Endodermal cell (in vitro differentiated cells): ENCODE measurements around the gene POLE. TPM values are rescaled to one million over a fixed set of nuclear protein-coding genes. Genes with fewer than 3 reads are reported as not detected.
"Not testable (repeated sequence)": the region's sequence is repeated elsewhere in the genome, so short reads cannot be mapped to it uniquely, and the experiment has no call there.

ENCODE experiments used
- DNase-seq: peaks from one replicate; pipeline ENCODE4 v3.0.0-alpha.2; 2017
- H3K27ac ChIP-seq: 2 replicates; pipeline ENCODE4 v1.5.1; 2013; ENCODE audit warnings: mild to moderate bottlenecking, low read depth, low read length, moderate library complexity
- H3K27me3 ChIP-seq: 2 replicates; pipeline ENCODE4 v1.6.1; 2013; ENCODE audit warnings: mild to moderate bottlenecking, low read length, moderate library complexity; ENCODE audit not compliant: insufficient read depth, control insufficient read depth, poor library complexity, severe bottlenecking
- H3K36me3 ChIP-seq: 2 replicates; pipeline ENCODE4 v1.7.0; 2013; ENCODE audit warnings: mild to moderate bottlenecking, low read length, moderate library complexity; ENCODE audit not compliant: control insufficient read depth, insufficient read depth
- H3K4me1 ChIP-seq: one replicate; pipeline ENCODE4 v1.7.0; 2013; ENCODE audit warnings: low read length; ENCODE audit not compliant: control insufficient read depth, insufficient read depth
- H3K4me3 ChIP-seq: 2 replicates; pipeline ENCODE4 v1.5.1; 2013; ENCODE audit warnings: mild to moderate bottlenecking, low read length, moderate library complexity
- H3K9ac ChIP-seq: 2 replicates; pipeline ENCODE4 v1.6.1; 2013; ENCODE audit warnings: mild to moderate bottlenecking, low read length, moderate library complexity; ENCODE audit not compliant: poor library complexity, severe bottlenecking; ENCODE audit errors: extremely low read depth
- H3K9me3 ChIP-seq: 2 replicates; pipeline ENCODE4 v1.6.1; 2013; ENCODE audit warnings: mild to moderate bottlenecking, low read length, moderate library complexity; ENCODE audit not compliant: control insufficient read depth
- H3K27ac Mint-ChIP-seq: 2 replicates; pipeline ENCODE4 v1.8.0; 2020; ENCODE audit warnings: mixed read lengths
- H3K27me3 Mint-ChIP-seq: 2 replicates; pipeline ENCODE4 v1.8.0; 2021; ENCODE audit warnings: mild to moderate bottlenecking, mixed read lengths; ENCODE audit not compliant: insufficient read depth
- H3K36me3 Mint-ChIP-seq: 2 replicates; pipeline ENCODE4 v1.8.0; 2020; ENCODE audit warnings: low read depth, mixed read lengths
- H3K4me1 Mint-ChIP-seq: 2 replicates; pipeline ENCODE4 v1.8.0; 2020; ENCODE audit warnings: mixed read lengths
- H3K4me3 Mint-ChIP-seq: 2 replicates; pipeline ENCODE4 v1.8.0; 2020; ENCODE audit warnings: mild to moderate bottlenecking, moderate library complexity, mixed read lengths
- H3K9me3 Mint-ChIP-seq: 2 replicates; pipeline ENCODE4 v1.8.0; 2020; ENCODE audit warnings: mild to moderate bottlenecking, mixed read lengths
- CTCF ChIP-seq: fragments of 200-600 bp; sonication (generic); conservative IDR thresholded peaks from 2 replicates; pipeline ENCODE4 v1.5.0; 2021; ENCODE audit warnings: antibody characterized with exemption, mild to moderate bottlenecking
- WGBS, 2 experiments: methylation state at CpG; one replicate each; pipeline versions ENCODE4 v1.1.5 to v1.1.7; 2013; ENCODE audit warnings: missing lambda C conversion rate in 2 of 2, mixed read lengths in 1 of 2; ENCODE audit not compliant: insufficient coverage in 1 of 2, insufficient read length in 1 of 2; 5-methylcytosine and 5-hydroxymethylcytosine counted together
- total RNA-seq, 2 donors: library from RNA; stranded (reverse); fragmentation: NEBNext Ultra II Directional in 1 of 2; extraction: Animal tissue kit (Norgen Biotek cat#: 25700) in 1 of 2; gene quantifications; 2 replicates in 1 of 2; 3 replicates in 1 of 2; pipeline ENCODE4 v1.2.1, GENCODE V29; 2021

POLE gene
- total RNA-seq, 2 donors from 2014 or later: 165 to 212 TPM

GRCh38 chr12:132695431-132695830 lies 8.3 kb upstream of the POLE start:
- no peaks in the 10 kb centered on the region for H3K27me3 Mint-ChIP-seq
- H3K9me3 Mint-ChIP-seq: no peaks in the 10 kb centered on the region
- no peaks in the 10 kb centered on the region for H3K9me3 ChIP-seq
- no peaks in the 10 kb centered on the region for H3K4me1 Mint-ChIP-seq
- no peak overlapping the region for H3K9ac ChIP-seq
- H3K36me3 Mint-ChIP-seq: peaks cover 49% of the 10 kb centered on the region
- H3K27me3 ChIP-seq: no peaks in the 10 kb centered on the region
- H3K4me1 ChIP-seq: no peaks in the 10 kb centered on the region
- DNase-seq: no peak
- H3K4me3 Mint-ChIP-seq: no peak overlapping the region
- no peak overlapping the region for H3K27ac ChIP-seq
- H3K27ac Mint-ChIP-seq: peak overlapping the region; percentile 35
- TF ChIP-seq CTCF: no peak
- no peak overlapping the region for H3K4me3 ChIP-seq
- WGBS, 2 experiments: 97% methylated on average over 11 to 12 of the region's 12 CpGs
- H3K36me3 ChIP-seq: peaks cover 53% of the 10 kb centered on the region

- H3K27ac ChIP-seq, DNase-seq, H3K9me3 Mint-ChIP-seq, H3K9me3 ChIP-seq, H3K27me3 Mint-ChIP-seq, H3K9ac ChIP-seq, H3K4me1 Mint-ChIP-seq, H3K4me3 ChIP-seq, H3K4me3 Mint-ChIP-seq, H3K4me1 ChIP-seq, H3K27me3 ChIP-seq: not testable (repeated sequence)
- 90 to 96% methylated on average over 3 of the region's 3 CpGs for WGBS, 2 experiments
- H3K36me3 ChIP-seq: peaks cover 57% of the 10 kb centered on the region
- peaks cover 49% of the 10 kb centered on the region for H3K36me3 Mint-ChIP-seq
- H3K27ac Mint-ChIP-seq: peak overlapping the region; percentile 35
Observed at GRCh38 chr12:132694888-132695287, 7.7 kb upstream of the POLE start.

GRCh38 chr12:132692030-132692429 lies 4.9 kb upstream of the POLE start:
- not testable (repeated sequence) for H3K27me3 ChIP-seq, H3K9me3 ChIP-seq, H3K4me3 Mint-ChIP-seq, H3K4me1 ChIP-seq, H3K27me3 Mint-ChIP-seq, H3K27ac Mint-ChIP-seq, H3K27ac ChIP-seq, DNase-seq, H3K9ac ChIP-seq, H3K4me3 ChIP-seq, H3K9me3 Mint-ChIP-seq, H3K4me1 Mint-ChIP-seq
- peaks cover 39% of the 10 kb centered on the region for H3K36me3 ChIP-seq
- 92 to 100% methylated on average over 2 to 3 of the region's 3 CpGs for WGBS, 2 experiments
- H3K36me3 Mint-ChIP-seq: peaks cover 30% of the 10 kb centered on the region

GRCh38 chr12:132690112-132690511 lies 3.0 kb upstream of the POLE start:
- 88 to 92% methylated on average over 7 to 9 of the region's 9 CpGs for WGBS, 2 experiments
- Histone ChIP-seq H3K27me3 (no peaks in the 10 kb centered on the region), H3K4me1 (peaks cover 2% of the 10 kb centered on the region), H3K4me3 (no peak overlapping the region), H3K36me3 (peaks cover 26% of the 10 kb centered on the region), H3K9ac (no peak overlapping the region), H3K9me3 (no peaks in the 10 kb centered on the region), H3K27ac (no peak overlapping the region)
- TF ChIP-seq CTCF: no peak
- peaks cover 16% of the 10 kb centered on the region for H3K4me1 Mint-ChIP-seq
- H3K27me3 Mint-ChIP-seq: peaks cover 9% of the 10 kb centered on the region
- H3K36me3 Mint-ChIP-seq: peaks cover 25% of the 10 kb centered on the region
- DNase-seq: no peak
- no peaks in the 10 kb centered on the region for H3K9me3 Mint-ChIP-seq
- H3K27ac Mint-ChIP-seq: no peak overlapping the region
- H3K4me3 Mint-ChIP-seq: no peak overlapping the region
